ENCODE results near the gene SCIMP.

GRCh38 chr17:5200360-5200759, 34.3 kb downstream of the SCIMP start:
- no peak for TF ChIP-seq CTCF (IDR thresholded peaks at IDR 0.05)
- no peak for TF ChIP-seq POLR2A (IDR thresholded peaks at IDR 0.05)

All from right lobe of liver (tissue), 4 donors.